Uterus (tissue), 4 donors: ENCODE data around the gene ST6GALNAC4. TPM values are rescaled to one million over a fixed set of nuclear protein-coding genes. Genes with fewer than 3 reads are reported as not detected.
A peak's percentile ranks its signal among the peaks of the same experiment; 100 is the strongest.

ENCODE experiments used
- DNase-seq, 2 donors: peaks; one replicate each; pipeline ENCODE4 v3.0.0-alpha.2; 2019 to 2020
- H3K27ac ChIP-seq, 2 donors: fragments of 200-600 bp; sonication (generic); 1 replicate in 1 of 2; 2 replicates in 1 of 2; pipeline ENCODE4 v1.5.1; 2016 to 2018
- H3K27me3 ChIP-seq, 2 donors: fragments of 200-600 bp; sonication (generic); one replicate each; pipeline ENCODE4 v1.5.1; 2018 to 2019; ENCODE audit warnings: control low read depth in 1 of 2
- H3K36me3 ChIP-seq, 2 donors: fragments of 200-600 bp; sonication (generic); one replicate each; pipeline ENCODE4 v1.5.1; 2019; ENCODE audit warnings: control low read depth in 1 of 2
- H3K4me1 ChIP-seq, 2 donors: fragments of 200-600 bp; sonication (generic); one replicate each; pipeline ENCODE4 v1.5.1; 2018 to 2019; ENCODE audit warnings: control low read depth in 1 of 2
- H3K4me3 ChIP-seq, 2 donors: fragments of 200-600 bp; sonication (generic); 1 replicate in 1 of 2; 2 replicates in 1 of 2; pipeline ENCODE4 v1.5.1; 2018 to 2019; ENCODE audit warnings: mild to moderate bottlenecking in 1 of 2
- H3K9me3 ChIP-seq, 2 donors: fragments of 200-600 bp; sonication (generic); one replicate each; pipeline ENCODE4 v1.5.1; 2019; ENCODE audit warnings: control low read depth in 1 of 2
- CTCF ChIP-seq, 4 experiments: fragments of 200-600 bp in 2 of 4; fragments of 450-650 bp in 2 of 4; sonication (generic) in 2 of 4; IDR thresholded peaks; one replicate each; pipeline ENCODE4 v1.5.1; 2016 to 2019; ENCODE audit warnings: antibody characterized with exemption in 4 of 4, mild to moderate bottlenecking in 2 of 4, moderate library complexity in 1 of 4
- POLR2A ChIP-seq, 2 donors: fragments of 450-650 bp; IDR thresholded peaks; one replicate each; pipeline ENCODE4 v1.6.1; 2016; ENCODE audit warnings: antibody characterized with exemption in 2 of 2, mild to moderate bottlenecking in 1 of 2, moderate library complexity in 1 of 2
- intact Hi-C: fragments of 100-400 bp; cut with DNase I; formaldehyde crosslinking; loops from one replicate; pipeline ENCODE4 v1.15.1; 2023; ENCODE audit warnings: low total_unique reads
- total RNA-seq, 4 donors: library from RNA; depleted of rRNA in 3 of 4; stranded (reverse); fragments of >200 nt in 3 of 4; gene quantifications; one replicate each; pipeline versions ENCODE4 v1.1.0 to v1.2.4, GENCODE V29; 2014 to 2023
- donor health status: DM: yes; HTN: yes; CAD: no.

The ST6GALNAC4 gene
- total RNA-seq, 4 donors from 2014 or later, result 0.59 to 41.7 (median 20.7) TPM

- no peaks in the 10 kb centered on the region for H3K9me3 ChIP-seq
- peaks cover 4 to 5% of the 10 kb centered on the region in 2 donors for H3K4me1 ChIP-seq
- peak overlapping the region; percentile 70 to 78 for H3K27ac ChIP-seq
- no peaks in the 10 kb centered on the region for H3K36me3 ChIP-seq
- no peaks in the 10 kb centered on the region for H3K27me3 ChIP-seq
- no peak overlapping the region for H3K4me3 ChIP-seq
- intact Hi-C loops, result no loop called here
- DNase-seq, result peak; percentile 84 to 94
- no peak for TF ChIP-seq POLR2A (IDR thresholded peaks at IDR 0.05)
- TF ChIP-seq CTCF (IDR thresholded peaks at IDR 0.05), result no peak
Observed at GRCh38 chr9:127919253-127919815, 2.5 kb upstream of the ST6GALNAC4 start.

GRCh38 chr9:127918183-127919107 lies 1.6 kb upstream of the ST6GALNAC4 start:
- intact Hi-C loops, result no loop called here
- TF ChIP-seq CTCF (IDR thresholded peaks at IDR 0.05) (no peak), POLR2A (IDR thresholded peaks at IDR 0.05) (no peak)
- peaks cover 4 to 5% of the 10 kb centered on the region in 2 donors for H3K4me1 ChIP-seq
- H3K36me3 ChIP-seq, result no peaks in the 10 kb centered on the region
- H3K4me3 ChIP-seq, result no peak overlapping the region
- H3K27ac ChIP-seq, result peak overlapping the region; percentile 70 to 78
- no peaks in the 10 kb centered on the region for H3K9me3 ChIP-seq
- no peak for DNase-seq
- H3K27me3 ChIP-seq, result no peaks in the 10 kb centered on the region

- intact Hi-C loops, result no loop called here
- no peak for DNase-seq
- Histone ChIP-seq H3K36me3 (no peaks in the 10 kb centered on the region), H3K27me3 (no peaks in the 10 kb centered on the region), H3K4me3 (no peak overlapping the region), H3K27ac (peak overlapping the region; percentile 70 to 78), H3K4me1 (peaks cover 4 to 5% of the 10 kb centered on the region in 2 donors), H3K9me3 (no peaks in the 10 kb centered on the region)
- TF ChIP-seq POLR2A (IDR thresholded peaks at IDR 0.05), result no peak
Observed at GRCh38 chr9:127917603-127918002, 762 bp upstream of the ST6GALNAC4 start.

- H3K4me1 ChIP-seq, result peaks cover 0 to 4% of the 10 kb centered on the region in 2 donors
Observed at GRCh38 chr9:127915801-127916719, 781 bp downstream of the ST6GALNAC4 start.

More at GRCh38 chr9:127915801-127916719, 781 bp downstream of the ST6GALNAC4 start:
- DNase-seq, result peak in 1 of 2 donors; percentile 28
- intact Hi-C loops, result no loop called here
- Histone ChIP-seq H3K27ac (peak overlapping the region; percentile 64 to 70), H3K9me3 (no peaks in the 10 kb centered on the region), H3K4me3 (peak overlapping the region; percentile 58 to 81), H3K27me3 (no peaks in the 10 kb centered on the region), H3K36me3 (no peaks in the 10 kb centered on the region)
- no peak for TF ChIP-seq CTCF (IDR thresholded peaks at IDR 0.05)
- TF ChIP-seq POLR2A (IDR thresholded peaks at IDR 0.05), result no peak
